ENCODE data around the gene GFI1B.

The GFI1B gene

DNA sequence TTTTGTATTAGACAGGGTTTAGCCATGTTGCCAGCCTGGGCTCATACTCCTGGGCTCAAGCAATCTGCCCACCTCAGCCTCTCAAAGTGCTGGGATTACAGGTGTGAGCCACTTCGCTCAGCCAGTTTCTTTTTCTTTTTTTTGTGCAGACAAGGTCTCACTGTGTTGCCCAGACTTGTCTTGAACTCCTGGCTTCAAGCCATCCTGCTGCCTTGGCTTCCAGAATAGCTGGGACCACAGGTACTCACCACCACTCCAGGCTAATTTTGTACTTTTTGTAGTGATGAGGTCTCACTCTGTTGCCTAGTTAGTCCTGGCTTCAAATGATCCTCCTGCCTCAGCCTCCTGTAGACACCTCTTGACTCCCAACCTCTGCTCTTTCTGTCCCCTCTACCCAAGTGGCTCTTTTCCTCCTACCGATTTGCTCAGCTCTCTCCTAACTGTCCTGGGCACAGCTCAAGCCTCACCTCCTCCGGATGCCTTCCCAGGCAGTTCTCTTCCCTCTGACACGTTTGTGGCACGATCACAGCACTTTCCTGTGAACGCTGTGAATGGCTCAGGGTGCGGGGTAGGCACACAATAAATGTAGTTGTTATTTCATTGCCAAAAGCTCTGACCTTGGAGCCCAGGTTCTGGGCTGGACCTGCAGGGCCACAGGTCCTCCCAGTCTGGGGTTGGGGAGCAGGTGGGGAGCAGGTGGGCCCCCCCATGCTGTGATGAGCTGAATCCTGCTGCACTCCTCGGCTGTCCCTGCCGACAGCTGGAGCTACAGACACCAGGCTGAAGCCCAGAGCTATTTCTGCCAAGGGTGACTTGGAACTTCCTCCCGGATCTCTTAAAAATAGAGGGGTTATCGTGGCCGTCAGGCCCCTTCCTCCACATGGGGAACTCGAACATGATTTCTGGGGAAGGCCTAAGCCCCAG lies 23.9 kb downstream of the GFI1B start:
- no peaks in the 10 kb centered on the region for H3K4me1 ChIP-seq (ENCODE audit: low read depth, poor library complexity, severe bottlenecking)
- TF ChIP-seq, protein P1, sequence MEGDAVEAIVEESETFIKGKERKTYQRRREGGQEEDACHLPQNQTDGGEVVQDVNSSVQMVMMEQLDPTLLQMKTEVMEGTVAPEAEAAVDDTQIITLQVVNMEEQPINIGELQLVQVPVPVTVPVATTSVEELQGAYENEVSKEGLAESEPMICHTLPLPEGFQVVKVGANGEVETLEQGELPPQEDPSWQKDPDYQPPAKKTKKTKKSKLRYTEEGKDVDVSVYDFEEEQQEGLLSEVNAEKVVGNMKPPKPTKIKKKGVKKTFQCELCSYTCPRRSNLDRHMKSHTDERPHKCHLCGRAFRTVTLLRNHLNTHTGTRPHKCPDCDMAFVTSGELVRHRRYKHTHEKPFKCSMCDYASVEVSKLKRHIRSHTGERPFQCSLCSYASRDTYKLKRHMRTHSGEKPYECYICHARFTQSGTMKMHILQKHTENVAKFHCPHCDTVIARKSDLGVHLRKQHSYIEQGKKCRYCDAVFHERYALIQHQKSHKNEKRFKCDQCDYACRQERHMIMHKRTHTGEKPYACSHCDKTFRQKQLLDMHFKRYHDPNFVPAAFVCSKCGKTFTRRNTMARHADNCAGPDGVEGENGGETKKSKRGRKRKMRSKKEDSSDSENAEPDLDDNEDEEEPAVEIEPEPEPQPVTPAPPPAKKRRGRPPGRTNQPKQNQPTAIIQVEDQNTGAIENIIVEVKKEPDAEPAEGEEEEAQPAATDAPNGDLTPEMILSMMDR (conservative IDR thresholded peaks at IDR 0.05; ENCODE audit: low read depth, low read length), result no peak
- no peak overlapping the region for H3K9ac ChIP-seq
- no peak overlapping the region for H3K4me2 ChIP-seq
- no peak overlapping the region for H3K27ac ChIP-seq
- H2AFZ ChIP-seq (ENCODE audit: low read depth), result no peak overlapping the region
- no peaks in the 10 kb centered on the region for H4K20me1 ChIP-seq (ENCODE audit: insufficient read depth)
- no peaks in the 10 kb centered on the region for H3K36me3 ChIP-seq (ENCODE audit: insufficient read depth)
- H3K79me2 ChIP-seq (ENCODE audit: insufficient read depth, low read depth), result no peaks in the 10 kb centered on the region
- no peak overlapping the region for H3K4me3 ChIP-seq (IDR thresholded peaks at IDR 0.05; ENCODE audit: insufficient read depth, low read depth, low read length)
- peaks cover 93% of the 10 kb centered on the region for H3K27me3 ChIP-seq (ENCODE audit: insufficient read depth, low read depth)

DNA sequence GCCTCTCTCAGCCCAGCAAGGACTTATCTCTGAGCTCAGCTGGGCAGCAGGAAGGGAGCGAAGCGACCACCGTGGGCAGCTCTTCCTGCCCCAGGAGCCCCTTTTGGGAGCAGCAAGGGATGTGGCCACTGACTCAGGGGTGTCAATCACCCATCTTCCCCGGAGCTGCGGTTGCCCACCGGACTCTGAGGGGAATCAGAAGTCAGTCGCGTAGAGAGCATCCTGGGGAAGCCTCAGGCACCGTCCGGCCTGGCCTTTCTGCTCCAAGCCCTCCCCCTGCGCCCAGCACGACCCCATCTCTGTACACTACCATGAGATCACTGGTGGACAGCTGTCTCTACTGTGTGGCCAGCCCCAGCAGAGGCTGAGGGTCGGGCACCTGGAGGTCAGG lies 24.6 kb downstream of the GFI1B start:
- Histone ChIP-seq H3K79me2 (ENCODE audit: insufficient read depth, low read depth) (no peaks in the 10 kb centered on the region), H3K36me3 (ENCODE audit: insufficient read depth) (no peaks in the 10 kb centered on the region), H3K9ac (no peak overlapping the region), H3K4me1 (ENCODE audit: low read depth, poor library complexity, severe bottlenecking) (no peaks in the 10 kb centered on the region), H3K27me3 (ENCODE audit: insufficient read depth, low read depth) (peaks cover 91% of the 10 kb centered on the region), H3K27ac (no peak overlapping the region), H2AFZ (ENCODE audit: low read depth) (no peak overlapping the region), H3K4me3 (IDR thresholded peaks at IDR 0.05; ENCODE audit: insufficient read depth, low read depth, low read length) (no peak overlapping the region), H3K4me2 (no peak overlapping the region), H4K20me1 (ENCODE audit: insufficient read depth) (no peaks in the 10 kb centered on the region)
- TF ChIP-seq, protein P1 (conservative IDR thresholded peaks at IDR 0.05; ENCODE audit: low read depth, low read length), result no peak

DNA sequence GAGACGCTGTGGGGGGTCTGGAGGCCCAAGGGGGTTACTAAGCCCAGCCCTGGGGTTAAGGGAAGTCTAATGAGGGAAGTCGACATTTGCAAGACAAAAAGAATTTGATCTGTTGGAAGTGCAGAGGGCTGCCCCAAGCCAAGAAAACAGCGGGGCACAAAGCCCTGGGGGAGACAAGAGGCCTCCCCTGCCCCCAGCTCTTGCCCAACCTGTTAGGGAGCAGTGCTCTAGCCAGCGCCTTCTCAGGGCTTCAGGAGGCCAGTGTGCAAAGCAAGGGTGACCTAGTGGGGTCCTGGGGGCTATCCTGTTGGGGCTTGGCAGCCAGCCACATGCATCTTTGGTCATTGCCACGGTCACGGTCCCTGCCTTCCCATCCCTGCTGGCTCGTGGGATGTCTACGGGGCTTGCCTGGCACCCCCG lies 25.2 kb downstream of the GFI1B start:
- no peak overlapping the region for H3K27ac ChIP-seq
- H3K36me3 ChIP-seq (ENCODE audit: insufficient read depth), result no peaks in the 10 kb centered on the region
- no peak overlapping the region for H3K4me3 ChIP-seq (IDR thresholded peaks at IDR 0.05; ENCODE audit: insufficient read depth, low read depth, low read length)
- TF ChIP-seq, protein P1 (conservative IDR thresholded peaks at IDR 0.05; ENCODE audit: low read depth, low read length), result no peak
- H3K4me2 ChIP-seq, result no peak overlapping the region
- H4K20me1 ChIP-seq (ENCODE audit: insufficient read depth), result no peaks in the 10 kb centered on the region
- H3K79me2 ChIP-seq (ENCODE audit: insufficient read depth, low read depth), result no peaks in the 10 kb centered on the region
- H2AFZ ChIP-seq (ENCODE audit: low read depth), result no peak overlapping the region
- no peak overlapping the region for H3K9ac ChIP-seq
- no peaks in the 10 kb centered on the region for H3K4me1 ChIP-seq (ENCODE audit: low read depth, poor library complexity, severe bottlenecking)
- peaks cover 92% of the 10 kb centered on the region for H3K27me3 ChIP-seq (ENCODE audit: insufficient read depth, low read depth)

DNA sequence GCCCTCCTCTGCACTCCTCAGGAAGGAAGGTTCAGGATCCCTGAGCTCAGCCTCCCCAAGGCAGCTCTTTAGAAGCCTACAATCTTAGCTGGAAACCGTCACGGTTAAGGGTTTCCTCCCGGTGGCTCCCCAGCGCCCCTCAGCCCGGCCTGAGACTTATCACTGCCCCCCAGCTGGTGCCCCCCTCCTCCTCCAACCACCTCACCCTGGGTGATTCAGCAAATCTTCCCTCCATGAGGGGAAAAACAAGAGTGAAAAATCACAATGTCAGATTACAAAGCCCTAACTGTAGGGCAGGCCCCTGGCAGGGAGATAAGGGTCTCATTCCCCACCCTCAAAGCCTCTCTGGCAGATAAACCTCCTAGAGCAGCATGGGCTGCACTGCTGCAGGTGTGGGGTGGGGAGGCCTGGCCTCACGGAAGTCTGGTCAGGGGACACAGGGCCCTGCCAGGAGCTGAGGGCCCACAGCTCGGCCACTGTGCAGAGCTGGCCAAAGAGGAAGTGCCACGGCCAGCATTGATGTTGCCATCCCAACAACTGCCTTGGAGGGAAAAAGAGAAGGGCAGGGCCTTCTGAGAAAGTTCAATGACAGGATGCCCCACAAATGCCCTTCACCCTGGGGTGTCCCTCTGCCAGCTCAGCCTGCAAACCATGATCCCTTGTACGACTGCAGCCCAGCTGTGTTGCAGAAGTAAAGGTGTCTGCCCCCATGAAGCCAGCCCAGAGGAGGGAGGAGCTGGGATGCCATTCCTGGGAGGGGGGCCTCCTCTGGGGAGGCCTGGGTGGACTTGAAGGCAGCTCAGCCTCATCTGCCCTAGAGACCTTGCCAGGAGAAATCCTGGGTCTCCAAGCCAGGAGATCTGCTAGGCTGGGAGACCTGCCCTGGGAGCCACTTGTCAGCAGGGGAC lies 25.9 kb downstream of the GFI1B start:
- no peak overlapping the region for H3K27ac ChIP-seq
- H3K27me3 ChIP-seq (ENCODE audit: insufficient read depth, low read depth), result peaks cover 88% of the 10 kb centered on the region
- H3K79me2 ChIP-seq (ENCODE audit: insufficient read depth, low read depth), result no peaks in the 10 kb centered on the region
- H3K4me2 ChIP-seq, result no peak overlapping the region
- no peaks in the 10 kb centered on the region for H3K36me3 ChIP-seq (ENCODE audit: insufficient read depth)
- H3K9ac ChIP-seq, result no peak overlapping the region
- no peaks in the 10 kb centered on the region for H3K4me1 ChIP-seq (ENCODE audit: low read depth, poor library complexity, severe bottlenecking)
- no peak overlapping the region for H2AFZ ChIP-seq (ENCODE audit: low read depth)
- no peaks in the 10 kb centered on the region for H4K20me1 ChIP-seq (ENCODE audit: insufficient read depth)
- H3K4me3 ChIP-seq (IDR thresholded peaks at IDR 0.05; ENCODE audit: insufficient read depth, low read depth, low read length), result no peak overlapping the region
- TF ChIP-seq, protein P1 (conservative IDR thresholded peaks at IDR 0.05; ENCODE audit: low read depth, low read length), result no peak
